UCSD-AML1 (cell line): ENCODE results near the gene VSIR.
A peak's percentile ranks its signal among the peaks of the same experiment; 100 is the strongest.

Source experiments
- DNase-seq: peaks from one replicate; lab custom pipeline; 2025; ENCODE audit not compliant: unreplicated experiment; lab: John Stamatoyannopoulos, UW

VSIR gene

GRCh38 chr10:71748671-71749191 lies 24.6 kb downstream of the VSIR start:
- DNase-seq: peak; percentile 96

GRCh38 chr10:71747551-71748523 lies 25.5 kb downstream of the VSIR start:
- DNase-seq: peak; percentile 81

GRCh38 chr10:71747039-71747531 lies 26.2 kb downstream of the VSIR start:
- no peak for DNase-seq

GRCh38 chr10:71746344-71747037 lies 26.8 kb downstream of the VSIR start:
- peak; percentile 86 for DNase-seq

- no peak for DNase-seq
Observed at GRCh38 chr10:71745664-71746250, 27.6 kb downstream of the VSIR start.

- no peak for DNase-seq
Observed at GRCh38 chr10:71744897-71745663, 28.2 kb downstream of the VSIR start.

- DNase-seq: no peak
Observed at GRCh38 chr10:71743866-71744265, 29.5 kb downstream of the VSIR start.

GRCh38 chr10:71743089-71743838 lies 30.1 kb downstream of the VSIR start:
- DNase-seq: no peak

GRCh38 chr10:71742301-71743088 lies 30.8 kb downstream of the VSIR start:
- no peak for DNase-seq

GRCh38 chr10:71741671-71742070 lies 31.6 kb downstream of the VSIR start:
- DNase-seq: no peak

- DNase-seq: no peak
Observed at GRCh38 chr10:71741029-71741428, 32.3 kb downstream of the VSIR start.

- no peak for DNase-seq
Observed at GRCh38 chr10:71740069-71740653, 33.2 kb downstream of the VSIR start.

GRCh38 chr10:71739358-71739900 lies 33.9 kb downstream of the VSIR start:
- DNase-seq: no peak

GRCh38 chr10:71737834-71738197 lies 35.5 kb downstream of the VSIR start:
- DNase-seq: no peak

GRCh38 chr10:71737001-71737833 lies 36.1 kb downstream of the VSIR start:
- no peak for DNase-seq

- no peak for DNase-seq
Observed at GRCh38 chr10:71736570-71736952, 36.8 kb downstream of the VSIR start.

- DNase-seq: peak; percentile 65
Observed at GRCh38 chr10:71735709-71736569, 37.4 kb downstream of the VSIR start.
